NK-92 (cell line): Measurements from ENCODE around the gene RSPO4.
"Not testable (repeated sequence)": the region's sequence is repeated elsewhere in the genome, so short reads cannot be mapped to it uniquely, and the experiment has no call there.

Experiments used
- DNase-seq: peaks from one replicate; lab custom pipeline; 2025; ENCODE audit not compliant: unreplicated experiment; lab: John Stamatoyannopoulos, UW

Gene RSPO4

DNA sequence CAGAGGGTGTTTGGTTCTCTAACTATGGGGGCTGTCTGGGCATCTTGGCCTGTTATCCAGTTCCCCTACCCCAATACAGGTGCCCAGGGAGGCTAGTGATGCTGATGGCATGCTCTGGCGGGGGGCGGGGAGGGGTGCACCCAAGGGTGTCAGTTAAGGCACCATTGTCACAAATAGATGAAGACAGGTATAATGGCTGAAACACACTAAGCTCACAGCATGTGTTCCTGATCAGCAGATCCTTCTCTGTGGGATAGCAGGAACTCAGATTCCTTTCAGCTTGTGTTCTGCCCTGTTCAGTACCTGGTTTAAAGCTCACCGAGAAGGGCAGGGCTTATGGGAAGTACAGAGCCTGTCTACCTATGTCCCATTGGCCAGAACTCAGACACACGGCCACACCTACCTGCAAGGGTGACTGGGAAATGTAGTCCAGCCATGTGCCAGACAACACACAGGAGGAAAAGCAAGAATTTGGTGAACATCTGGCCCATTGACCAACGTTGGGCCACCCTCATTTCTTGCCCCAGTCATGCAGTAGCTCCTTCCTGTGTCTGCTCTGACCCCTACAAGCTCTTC lies 3.4 kb upstream of the RSPO4 start:
- no peak for DNase-seq

DNA sequence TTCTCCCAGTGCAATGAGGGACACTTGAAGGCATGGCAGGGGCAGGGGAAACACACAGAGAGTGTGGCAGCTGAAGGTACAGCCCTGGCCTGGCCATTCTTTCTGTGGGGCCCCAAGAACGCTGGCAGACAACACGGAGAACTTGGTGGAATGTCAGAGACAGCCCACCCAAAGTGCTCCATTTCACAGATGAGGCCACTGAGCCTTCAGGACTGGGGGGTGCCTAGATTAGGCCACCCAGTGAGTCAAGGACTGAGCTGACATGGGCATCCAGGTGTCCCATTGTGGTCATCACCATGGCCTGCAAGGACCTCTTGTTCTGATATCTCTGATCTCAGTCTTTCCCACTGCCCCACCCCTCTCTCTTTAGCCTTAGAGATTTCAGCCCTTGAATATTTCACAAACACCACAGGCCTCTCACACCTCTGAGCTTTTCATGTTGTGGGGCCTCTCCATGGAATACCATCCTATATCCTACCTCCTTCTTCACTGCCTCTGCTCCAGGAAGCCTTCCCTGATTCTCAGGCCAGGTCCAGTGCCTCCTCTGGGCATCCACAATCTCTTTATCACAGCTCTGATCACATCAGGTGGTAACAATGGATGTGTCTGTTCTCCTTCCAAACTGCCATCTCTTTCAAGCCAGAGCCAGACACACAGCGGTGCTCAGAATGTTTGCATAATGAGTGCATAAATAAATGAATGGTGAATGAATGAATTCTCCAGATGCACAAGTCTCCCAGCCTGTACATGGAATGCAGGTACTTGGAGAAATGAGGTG lies 2.0 kb upstream of the RSPO4 start:
- no peak for DNase-seq

DNA sequence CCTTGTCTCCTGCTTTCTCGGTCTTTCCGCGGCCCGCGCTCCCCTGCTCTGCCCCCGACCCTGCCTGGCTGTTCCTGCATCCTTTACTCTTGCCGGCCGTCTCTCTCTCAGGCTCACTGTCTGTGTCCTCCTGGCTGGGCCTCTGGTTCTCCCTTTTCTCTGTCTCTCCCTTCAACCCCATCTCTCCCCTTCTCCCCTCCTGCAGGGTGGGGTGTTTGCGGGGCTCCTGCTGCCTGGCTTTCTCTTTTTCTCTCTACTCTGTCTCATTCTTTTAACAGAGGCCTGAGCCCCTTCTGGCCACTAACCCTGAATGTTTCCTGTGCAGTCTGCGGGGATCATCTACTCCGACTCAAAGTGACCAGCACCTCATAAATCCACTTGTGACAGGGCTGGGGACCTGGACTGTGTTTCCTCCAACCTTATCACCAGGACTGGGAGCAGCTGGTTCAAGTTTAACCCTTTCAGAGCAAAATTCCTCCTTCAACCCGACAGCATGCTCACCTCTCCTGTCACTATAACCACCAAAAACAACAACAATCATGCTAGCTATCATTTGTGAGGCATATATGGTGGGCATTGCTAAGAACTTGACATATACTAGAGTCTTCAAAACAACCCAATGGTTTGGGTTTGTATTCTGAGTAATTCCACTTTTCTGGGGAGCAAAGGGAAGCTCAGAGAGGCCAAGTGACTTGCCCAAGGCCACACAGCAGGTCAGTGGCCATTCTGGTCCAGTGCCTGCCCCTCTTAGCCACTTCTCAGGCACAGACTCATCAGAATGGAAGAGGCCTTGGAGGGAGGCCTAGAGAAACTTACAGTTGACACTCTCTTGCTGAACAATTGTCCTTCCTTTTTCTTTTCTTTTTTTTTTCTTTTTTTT lies 811 bp upstream of the RSPO4 start:
- no peak for DNase-seq

DNA sequence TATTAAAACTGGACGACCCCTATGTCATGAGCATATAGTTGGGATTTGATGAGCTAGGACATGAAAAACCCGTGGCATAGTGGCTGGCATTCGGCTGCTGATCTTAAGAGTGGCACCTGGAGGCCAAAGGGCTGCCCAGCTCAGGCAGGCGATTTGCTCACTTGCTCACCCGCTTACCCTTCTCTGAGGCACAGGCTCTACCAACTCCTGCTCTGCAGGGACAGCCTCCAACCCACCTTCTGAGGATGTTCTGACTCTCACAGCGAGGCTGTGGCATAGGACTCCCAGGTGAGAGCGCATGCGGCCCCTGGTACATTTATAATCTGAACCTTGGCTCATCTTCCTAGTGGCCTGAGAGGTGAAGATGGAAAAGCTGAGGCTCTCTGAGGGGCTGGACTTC lies 995 bp downstream of the RSPO4 start:
- no peak for DNase-seq

DNA sequence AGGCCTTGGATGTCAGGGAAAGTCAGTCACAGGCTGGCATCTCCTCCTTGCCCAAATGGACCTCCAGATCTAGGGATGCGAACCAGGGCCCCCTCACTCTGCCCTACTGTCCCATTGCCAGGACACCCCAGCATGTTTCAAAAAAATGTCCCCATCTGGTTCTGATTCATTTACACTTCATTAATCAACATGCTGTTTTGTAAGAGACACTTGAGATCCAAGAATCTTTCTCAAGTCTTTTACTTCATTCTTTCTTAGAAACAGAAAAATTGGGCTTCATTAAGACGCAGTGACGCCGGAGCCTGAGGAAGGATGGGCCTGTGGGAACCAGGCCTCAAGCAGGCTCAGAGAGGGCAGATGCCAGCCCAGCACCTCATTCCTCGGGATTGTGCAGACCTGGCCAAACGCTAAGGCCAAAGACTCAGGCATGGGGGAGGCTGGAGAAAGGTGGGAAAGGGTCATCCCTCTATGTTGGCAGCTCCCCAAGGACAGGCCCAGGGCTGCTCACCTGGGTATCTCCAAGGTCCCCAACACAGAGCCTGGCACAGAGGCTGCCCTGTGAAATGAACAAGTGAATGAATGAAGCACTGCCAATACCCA lies 3.8 kb downstream of the RSPO4 start:
- DNase-seq: no peak

DNA sequence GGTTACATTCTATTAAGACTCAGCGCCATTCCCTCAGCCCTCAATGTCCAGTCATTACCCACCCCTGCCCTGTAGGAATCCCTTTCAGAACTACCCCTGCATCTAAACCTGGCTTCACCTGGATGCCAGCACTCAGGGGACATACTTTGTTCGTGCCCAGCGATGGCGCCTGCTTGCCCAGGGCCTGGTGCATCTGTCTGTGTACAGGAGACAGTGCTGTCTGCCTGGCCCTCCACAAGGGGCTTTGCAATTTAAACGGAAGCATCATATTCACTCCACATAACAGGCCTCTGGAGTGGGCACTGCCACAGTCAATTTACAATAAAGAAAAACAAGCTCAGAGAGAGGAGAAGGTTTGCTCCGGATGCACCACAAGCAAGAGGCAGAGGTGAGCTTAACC lies 4.6 kb downstream of the RSPO4 start:
- no peak for DNase-seq

DNA sequence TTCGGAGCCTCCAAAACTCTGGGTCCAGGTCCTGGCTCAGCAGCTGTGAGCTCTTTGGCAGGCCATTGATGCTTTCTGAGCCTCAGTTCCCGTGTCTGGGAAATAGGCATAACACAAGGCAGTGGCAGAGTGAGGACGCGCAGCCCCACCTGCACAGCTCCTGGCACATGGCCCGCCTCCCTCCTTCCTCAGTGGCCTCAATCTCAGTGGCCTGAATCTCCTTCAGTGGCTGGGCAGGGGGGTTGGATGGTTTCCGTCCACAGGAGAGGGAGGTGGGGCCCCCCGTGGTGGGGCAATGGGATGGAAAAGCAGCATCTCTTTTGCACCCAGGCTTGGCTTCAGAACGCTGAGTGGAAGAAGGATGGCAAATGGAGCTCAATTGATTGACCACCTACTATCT lies 5.1 kb downstream of the RSPO4 start:
- DNase-seq: no peak

DNA sequence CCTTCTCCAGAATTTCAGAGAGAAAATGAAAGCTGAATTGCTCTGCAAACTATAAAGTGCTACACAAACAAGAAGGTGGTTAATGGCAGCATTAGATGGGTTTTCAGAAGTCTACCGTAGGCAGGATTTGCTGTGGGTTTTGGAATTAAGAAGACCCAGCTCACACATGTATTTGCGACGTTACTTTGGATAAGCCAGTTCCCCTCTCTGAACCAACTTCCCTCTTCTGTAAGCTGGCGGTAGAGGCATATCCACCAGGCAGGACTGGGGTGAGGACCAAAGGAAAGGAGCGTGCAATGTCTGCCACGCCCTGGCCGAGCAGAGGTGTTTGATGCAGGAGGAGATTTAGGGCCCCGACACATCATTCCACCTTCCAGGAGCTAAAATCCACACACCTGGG lies 6.9 kb downstream of the RSPO4 start:
- no peak for DNase-seq

DNA sequence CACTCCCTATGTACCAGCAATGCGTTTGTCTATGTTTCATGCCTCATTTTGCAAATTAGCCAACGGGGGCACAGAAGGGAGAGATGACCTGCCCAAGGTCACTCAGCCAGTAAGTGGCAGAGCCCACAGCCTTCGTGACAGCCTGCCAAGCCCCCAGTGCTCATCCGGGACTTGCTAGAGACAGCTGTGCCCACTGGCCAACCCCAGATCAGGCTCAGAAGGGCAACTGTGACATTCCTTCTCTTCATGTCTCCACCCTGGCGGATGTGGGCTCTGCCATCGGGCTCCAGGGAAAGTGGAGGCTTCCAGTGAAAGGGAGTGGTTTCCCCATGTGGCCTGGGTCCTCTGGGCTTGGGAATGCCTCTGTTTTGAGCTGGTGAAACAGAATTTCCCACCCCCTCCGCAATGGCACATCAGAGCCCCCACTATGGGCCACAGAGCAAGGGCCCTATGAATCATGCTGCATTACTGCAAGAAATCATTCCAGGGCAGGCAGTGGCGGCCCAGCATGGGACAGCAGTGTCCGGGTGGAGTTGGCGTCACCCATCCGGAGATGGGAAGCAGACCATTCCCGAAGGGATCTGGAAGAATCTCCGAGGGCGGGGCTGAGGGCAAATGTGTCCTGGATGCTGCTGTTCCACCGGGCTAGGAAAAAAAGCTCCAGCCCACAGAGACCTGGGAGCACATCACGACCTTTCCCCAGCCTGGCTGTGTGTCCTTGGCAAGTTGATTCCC lies 9.1 kb downstream of the RSPO4 start:
- no peak for DNase-seq

DNA sequence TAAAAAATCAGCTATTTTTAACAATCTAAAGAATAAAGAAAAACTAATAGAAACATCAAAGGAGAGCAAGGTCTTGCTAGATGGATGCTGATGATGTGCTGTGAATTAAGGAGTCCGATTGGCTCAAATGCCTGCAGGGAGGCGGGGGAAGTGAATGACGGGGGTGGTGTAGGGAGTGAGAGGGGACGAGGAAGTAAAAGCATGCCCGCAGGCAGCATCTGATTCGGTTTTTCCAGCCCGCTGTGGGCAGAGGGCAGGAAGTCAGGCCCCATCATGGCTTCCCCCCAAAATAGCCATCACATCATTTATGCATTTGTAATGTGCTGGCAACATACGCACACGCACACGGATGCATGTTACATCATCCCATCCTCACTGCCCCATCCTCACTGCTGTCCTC lies 10.3 kb downstream of the RSPO4 start:
- DNase-seq: no peak

DNA sequence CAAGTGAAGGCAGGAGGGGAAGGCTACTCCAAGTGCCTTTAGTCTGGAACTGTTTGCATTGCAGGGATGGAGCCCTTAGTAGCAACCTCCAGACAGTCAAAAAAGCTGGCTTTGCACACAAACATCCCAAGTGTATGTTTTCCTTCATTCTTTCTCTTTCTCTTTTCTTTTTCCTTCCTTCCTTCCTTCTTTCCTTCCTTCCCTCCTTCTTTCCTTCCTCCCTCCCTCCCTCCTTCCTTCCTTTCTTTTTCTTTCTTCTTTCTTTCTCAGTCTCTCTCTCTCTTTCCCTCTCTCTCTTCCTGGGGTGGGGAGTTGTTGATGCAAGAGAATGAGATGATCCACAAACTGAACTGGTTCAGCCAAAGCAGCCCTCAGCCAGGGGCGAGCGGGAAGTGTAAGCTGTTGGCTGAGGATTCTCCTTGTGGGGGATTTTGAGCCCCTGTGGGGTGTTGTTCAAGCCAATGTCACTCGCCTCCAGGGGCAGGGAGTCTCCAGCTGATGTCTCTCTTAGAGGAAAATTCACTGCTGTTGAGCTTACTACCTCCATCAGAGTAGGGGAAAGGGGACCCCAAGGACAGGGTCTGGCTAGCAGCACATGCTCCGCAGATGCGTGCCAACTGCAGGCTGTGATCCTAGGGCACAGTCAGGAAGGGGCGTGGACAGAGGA lies 11.7 kb downstream of the RSPO4 start:
- no peak for DNase-seq

DNA sequence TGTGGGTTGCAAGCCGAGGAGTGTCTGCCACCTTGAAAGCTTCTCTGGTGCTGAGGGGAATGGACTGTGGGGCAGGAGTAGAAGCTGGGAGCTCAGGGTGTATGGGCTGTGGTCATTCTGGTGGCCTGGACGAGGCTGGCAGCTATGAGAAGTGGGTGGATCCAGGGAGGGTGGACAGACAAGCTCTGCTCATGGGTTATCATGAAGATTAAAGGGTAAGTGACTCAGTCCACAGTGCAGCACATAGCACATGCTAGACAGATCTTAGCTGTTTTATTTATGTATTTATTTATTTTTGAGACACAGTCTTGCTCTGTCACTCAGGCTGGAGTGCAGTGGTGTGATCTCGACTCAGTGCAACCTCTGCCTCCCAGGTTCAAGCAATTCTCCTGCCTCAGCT lies 13.8 kb downstream of the RSPO4 start:
- no peak for DNase-seq

DNA sequence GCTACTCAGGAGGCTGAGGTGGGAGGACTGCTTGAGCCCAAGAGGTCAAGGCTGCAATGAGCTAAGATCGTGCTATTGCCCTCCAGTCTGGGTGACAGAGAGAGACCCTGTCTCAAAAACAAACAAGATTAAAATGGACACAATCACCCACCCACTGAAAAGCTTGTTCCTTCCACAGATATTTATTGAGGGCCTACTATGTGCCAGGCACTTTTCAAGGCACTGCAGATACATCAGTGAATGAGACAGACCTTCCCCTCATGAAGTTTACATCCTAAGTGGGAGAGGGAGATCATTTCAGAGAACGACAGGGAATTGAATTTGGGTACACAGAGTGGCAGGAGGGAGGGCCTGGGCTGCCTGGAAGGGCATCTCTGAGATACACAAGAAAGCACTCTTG lies 14.4 kb downstream of the RSPO4 start:
- DNase-seq: no peak

DNA sequence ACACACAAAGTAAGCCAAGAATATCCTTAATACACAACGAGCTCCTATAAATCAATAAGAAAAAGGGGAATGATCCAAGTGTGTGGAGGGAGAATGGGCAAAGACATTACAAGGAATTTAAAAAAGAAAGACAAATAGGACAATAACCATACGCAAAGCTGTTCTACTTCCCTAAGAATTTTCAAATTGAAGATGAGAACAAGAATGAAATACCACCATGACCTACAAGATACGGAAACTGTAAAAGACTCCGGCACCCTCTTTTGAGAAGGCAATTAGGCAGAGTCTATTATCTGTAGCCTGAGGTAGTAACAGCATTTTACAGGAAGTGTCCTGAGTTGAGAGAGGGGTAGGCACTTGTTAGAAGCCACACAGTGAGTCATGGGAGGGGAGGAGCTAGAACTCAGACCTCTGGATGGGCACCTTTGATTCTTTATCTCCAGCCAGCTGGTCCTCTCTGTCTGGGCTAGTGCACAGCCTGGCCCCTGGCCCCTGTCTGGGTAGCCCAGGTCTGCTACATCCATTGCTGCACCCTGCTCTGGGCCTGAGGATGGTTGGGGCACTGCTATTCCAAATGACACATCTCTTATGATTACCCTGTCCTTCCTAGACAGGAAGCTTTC lies 15.3 kb downstream of the RSPO4 start:
- no peak for DNase-seq

DNA sequence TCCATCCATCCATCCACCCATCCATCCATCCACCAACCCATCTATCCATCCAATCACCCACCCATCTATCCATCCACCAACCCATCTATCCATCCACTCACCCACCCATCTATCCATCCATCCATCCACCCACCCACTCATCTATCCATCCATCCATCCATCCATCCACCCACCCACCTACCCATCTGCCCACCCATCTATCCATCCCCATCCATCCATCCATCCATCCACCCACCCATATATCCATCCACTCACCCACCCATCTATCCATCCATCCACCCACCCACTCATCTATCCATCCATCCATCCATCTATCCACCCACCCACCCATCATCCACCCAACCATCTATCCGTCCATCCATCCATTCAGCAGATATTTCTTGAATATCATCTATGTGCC lies 17.1 kb downstream of the RSPO4 start:
- not testable (repeated sequence) for DNase-seq

DNA sequence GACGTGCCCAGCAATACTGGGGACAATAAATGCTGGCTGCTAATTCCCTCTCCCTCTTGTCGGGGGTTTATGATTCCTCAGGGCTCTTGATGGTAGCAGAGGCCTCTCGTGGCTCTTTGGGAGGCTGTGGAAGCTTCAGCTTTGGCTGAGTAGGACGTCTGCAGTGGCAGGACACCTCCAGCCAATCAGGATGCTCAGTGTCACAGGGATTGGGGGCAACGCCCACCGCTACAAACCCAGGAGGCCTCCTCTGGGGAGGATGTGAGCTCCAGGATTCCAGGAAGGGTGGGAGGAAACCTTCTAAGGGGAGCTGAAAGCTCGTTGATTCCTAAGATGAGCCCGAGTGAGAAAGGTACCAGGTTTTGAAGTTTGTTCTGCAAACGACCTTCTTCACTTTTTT lies 19.4 kb downstream of the RSPO4 start:
- no peak for DNase-seq

DNA sequence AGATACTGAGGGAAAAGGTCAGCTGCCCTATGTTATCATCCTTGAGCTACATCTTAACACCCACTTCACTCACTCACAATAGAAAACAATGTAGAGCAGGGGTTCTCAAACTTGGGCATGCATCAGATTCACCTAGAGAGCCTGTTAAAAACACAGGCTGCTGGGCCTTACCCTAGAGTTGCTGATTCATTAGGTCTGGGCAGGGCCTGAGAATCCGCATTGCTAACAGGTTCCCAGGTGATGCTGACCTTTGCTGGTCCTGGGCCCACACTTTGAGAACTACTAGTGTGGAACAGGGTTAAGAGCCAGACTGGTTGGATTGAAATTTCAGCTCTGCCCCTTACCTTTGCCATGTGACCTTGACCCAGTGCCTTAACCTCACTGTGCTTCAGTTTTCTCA lies 25.1 kb downstream of the RSPO4 start:
- DNase-seq: no peak

DNA sequence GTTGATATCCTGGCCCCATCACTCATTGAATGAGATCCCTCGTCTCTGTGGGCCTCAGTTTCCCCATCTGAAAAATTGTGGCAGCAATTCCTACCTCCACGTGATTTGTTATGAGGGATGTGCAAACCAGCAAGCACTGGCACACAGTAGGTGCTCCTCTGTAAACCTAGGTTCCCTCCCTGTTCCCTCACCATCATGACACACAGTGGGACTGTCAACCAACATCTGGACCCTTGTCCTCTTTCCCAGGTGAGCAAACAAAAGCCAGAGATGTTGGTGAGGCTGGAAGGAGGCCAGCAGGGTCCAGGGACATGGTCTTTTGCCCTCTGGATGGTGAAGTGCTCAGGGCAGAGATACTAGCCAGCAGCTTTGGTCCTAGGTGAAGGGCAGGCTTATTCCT lies 26.1 kb downstream of the RSPO4 start:
- no peak for DNase-seq

DNA sequence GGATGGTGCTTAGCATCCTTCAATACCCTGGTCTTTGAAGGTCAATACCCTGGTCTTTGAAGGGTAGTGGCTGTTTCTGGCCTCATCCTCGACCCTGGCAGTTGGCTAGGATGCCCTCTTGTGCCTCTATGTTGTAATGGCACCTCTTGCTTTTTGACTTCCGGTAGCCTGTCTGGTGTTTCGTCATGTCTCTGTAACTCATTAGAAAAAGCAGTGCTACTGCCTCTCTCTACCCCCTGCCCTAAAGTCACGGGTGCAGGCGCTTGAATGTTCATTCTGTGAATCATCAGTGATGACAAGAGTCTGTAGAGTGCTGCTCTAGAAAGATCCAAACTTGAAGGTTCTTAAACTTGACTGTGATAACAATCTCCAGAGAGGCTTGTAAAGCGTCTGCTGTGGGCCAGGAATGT lies 28.3 kb downstream of the RSPO4 start:
- DNase-seq: no peak

DNA sequence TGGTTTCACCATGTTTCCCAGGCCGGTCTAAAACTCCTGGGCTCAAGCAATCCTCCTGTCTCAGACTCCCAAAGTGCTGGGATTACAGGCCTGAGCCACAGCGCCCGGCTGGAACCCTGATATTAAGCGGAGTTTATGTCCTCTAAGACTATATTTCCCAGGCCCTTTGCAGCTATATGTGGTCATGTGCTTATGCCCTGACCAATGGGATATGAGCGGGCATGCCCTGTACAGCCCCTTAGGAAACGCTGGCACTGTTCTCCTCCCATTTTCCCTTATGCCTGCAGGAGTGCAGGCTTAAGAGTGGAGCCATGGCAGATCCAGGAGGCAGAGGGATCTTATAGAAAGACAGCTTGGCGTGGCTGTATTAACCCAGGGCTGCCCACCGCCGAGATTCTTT lies 29.9 kb downstream of the RSPO4 start:
- DNase-seq: no peak
